ENCODE data around the gene MRTFA. TPM values are rescaled to one million over a fixed set of nuclear protein-coding genes. Genes with fewer than 3 reads are reported as not detected.

The MRTFA gene
- total RNA-seq, 4 donors from 2014 or later = 46.0 to 408 (median 90.0) TPM

DNA sequence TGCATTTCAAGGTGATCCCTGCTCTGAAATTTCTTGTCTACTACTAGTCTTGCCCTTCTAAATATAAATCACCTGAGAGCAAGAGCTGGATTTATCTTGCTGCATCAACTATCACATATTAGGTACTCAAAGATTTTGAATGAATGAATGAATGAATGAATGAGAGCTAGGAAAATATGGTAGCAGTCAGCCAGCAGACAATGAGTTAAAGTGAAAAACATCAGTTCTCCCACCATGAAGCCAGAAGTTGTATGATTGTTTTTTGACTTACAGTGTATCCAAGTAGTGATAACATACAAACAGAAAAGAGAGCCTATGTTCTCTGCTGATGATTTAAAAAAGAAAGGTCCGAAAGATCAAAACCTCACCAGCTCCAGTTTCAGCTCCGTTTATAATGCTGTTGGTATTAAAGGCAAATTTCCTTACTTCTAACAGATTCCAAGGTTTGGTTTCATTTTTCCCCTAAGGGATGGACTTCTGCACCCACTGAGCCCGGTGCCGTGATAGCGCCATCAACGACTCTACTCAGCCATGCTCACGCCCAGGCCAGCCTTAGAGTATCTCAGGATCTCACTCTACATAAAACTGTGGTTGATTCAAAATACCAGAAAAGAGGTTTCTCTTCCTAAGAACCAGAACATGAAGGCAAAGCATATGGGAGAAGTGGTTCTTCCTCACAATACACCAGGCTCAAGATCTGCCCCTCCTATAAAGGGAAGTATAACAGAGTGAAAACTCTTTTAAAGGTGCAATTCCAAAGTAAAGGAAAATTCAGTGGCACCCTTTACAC lies 174.1 kb downstream of the MRTFA start:
- WGBS, 2 donors (ENCODE audit: low coverage in 1 of 2) = 66 to 83% methylated on average over 4 to 7 of the region's 7 CpGs
- H3K4me1 ChIP-seq = peaks cover 0 to 6% (median 0%) of the 10 kb centered on the region in 4 donors
- no peaks in the 10 kb centered on the region for H3K9me3 ChIP-seq
- TF ChIP-seq POLR2A (IDR thresholded peaks at IDR 0.05) = no peak
- no peak for TF ChIP-seq EP300 (IDR thresholded peaks at IDR 0.05; ENCODE audit: low read depth)
- no peak for TF ChIP-seq POLR2AphosphoS5 (IDR thresholded peaks at IDR 0.05)
- TF ChIP-seq, protein P1, sequence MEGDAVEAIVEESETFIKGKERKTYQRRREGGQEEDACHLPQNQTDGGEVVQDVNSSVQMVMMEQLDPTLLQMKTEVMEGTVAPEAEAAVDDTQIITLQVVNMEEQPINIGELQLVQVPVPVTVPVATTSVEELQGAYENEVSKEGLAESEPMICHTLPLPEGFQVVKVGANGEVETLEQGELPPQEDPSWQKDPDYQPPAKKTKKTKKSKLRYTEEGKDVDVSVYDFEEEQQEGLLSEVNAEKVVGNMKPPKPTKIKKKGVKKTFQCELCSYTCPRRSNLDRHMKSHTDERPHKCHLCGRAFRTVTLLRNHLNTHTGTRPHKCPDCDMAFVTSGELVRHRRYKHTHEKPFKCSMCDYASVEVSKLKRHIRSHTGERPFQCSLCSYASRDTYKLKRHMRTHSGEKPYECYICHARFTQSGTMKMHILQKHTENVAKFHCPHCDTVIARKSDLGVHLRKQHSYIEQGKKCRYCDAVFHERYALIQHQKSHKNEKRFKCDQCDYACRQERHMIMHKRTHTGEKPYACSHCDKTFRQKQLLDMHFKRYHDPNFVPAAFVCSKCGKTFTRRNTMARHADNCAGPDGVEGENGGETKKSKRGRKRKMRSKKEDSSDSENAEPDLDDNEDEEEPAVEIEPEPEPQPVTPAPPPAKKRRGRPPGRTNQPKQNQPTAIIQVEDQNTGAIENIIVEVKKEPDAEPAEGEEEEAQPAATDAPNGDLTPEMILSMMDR (IDR thresholded peaks at IDR 0.05) = no peak
- H3K36me3 ChIP-seq = no peaks in the 10 kb centered on the region
- H3K27ac ChIP-seq = peak overlapping the region; percentile 38 to 67 (median 62)
- H3K4me3 ChIP-seq = peak overlapping the region in 2 of 4 donors; percentile 1 to 29
- in situ Hi-C loops (cut with MboI; ENCODE audit: low pct_ligation_motif_present in 1 of 4, low pct_unique_long_range_greater_than_20kb in 1 of 4, low sequenced_read_pairs in 3 of 4) (no loop called here), intact Hi-C loops (cut with DNase I; ENCODE audit: low total_unique reads) (no loop called here)
- H3K27me3 ChIP-seq = no peaks in the 10 kb centered on the region
- no peak for DNase-seq

DNA sequence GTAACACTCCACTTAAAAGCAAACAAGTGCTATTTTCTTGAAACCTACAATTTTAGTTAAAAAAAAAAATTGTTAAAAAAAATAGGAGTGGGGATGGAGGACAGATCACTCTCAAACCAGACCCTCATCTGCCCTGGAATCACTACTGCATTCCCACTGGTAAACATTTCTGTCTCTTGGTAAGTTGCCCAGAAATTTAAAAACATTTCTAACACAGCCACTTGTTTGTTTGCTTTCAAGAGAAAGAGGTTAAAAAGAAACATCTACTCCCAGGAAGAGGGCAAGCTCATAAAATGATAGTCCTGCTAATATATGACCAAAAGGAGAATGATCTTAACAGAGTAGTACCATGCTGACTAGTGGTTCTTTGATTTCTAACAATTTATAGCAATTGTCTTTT lies 182.8 kb downstream of the MRTFA start:
- no peak overlapping the region for H3K4me3 ChIP-seq
- intact Hi-C loops (cut with DNase I; ENCODE audit: low total_unique reads) = no loop called here
- in situ Hi-C loops (cut with MboI; ENCODE audit: low pct_ligation_motif_present in 1 of 4, low pct_unique_long_range_greater_than_20kb in 1 of 4, low sequenced_read_pairs in 3 of 4) = no loop called here
- TF ChIP-seq POLR2A (IDR thresholded peaks at IDR 0.05) (no peak), EP300 (IDR thresholded peaks at IDR 0.05; ENCODE audit: low read depth) (no peak), POLR2AphosphoS5 (IDR thresholded peaks at IDR 0.05) (no peak)
- TF ChIP-seq, protein P1 (IDR thresholded peaks at IDR 0.05) = no peak
- no peaks in the 10 kb centered on the region for H3K9me3 ChIP-seq
- H3K4me1 ChIP-seq = peaks cover 5 to 38% (median 13%) of the 10 kb centered on the region in 4 donors
- H3K27me3 ChIP-seq = no peaks in the 10 kb centered on the region
- no peak overlapping the region for H3K27ac ChIP-seq
- no peak for DNase-seq
- H3K36me3 ChIP-seq = no peaks in the 10 kb centered on the region

DNA sequence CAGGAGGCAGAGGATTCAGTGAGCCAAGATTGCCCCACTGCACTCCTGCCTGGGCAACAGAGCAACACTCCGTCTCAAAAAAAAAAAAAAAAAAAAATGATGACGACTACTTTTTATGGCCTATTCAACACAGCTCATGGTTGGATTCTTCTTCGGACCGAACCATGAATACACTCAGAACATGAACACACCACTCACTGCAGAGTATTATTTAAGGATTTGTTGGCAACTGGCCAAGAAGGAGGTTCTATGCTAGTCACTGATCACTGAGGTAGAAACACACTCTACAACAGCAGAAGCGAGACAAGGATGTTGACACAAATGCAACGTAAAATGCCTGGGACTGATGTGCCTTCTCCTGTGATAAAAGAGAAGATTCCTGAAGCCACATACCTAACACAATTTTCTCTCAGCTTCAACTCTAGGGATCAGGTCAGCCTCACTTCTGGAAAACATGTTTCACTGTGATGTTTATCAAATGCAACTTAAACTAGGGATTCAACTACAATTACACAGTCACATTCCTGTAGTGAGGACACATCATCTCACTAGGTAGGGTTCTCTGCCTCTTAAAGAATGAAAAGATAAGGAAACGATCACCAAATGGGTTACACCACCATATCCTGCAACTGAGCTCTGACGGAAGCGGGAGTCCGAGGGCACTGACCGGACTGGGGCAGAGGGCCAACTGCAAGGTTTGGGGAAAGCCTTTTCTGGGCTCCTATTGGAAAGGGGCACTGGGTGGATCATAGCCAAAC lies 183.6 kb downstream of the MRTFA start:
- intact Hi-C loops (cut with DNase I; ENCODE audit: low total_unique reads) = no loop called here
- no peaks in the 10 kb centered on the region for H3K27me3 ChIP-seq

GRCh38 chr22:40451210-40451609 lies 185.3 kb downstream of the MRTFA start:
- Histone ChIP-seq H3K36me3 (no peaks in the 10 kb centered on the region), H3K4me3 (no peak overlapping the region), H3K9me3 (no peaks in the 10 kb centered on the region), H3K27ac (no peak overlapping the region), H3K27me3 (no peaks in the 10 kb centered on the region), H3K4me1 (peaks cover 5 to 42% (median 13%) of the 10 kb centered on the region in 4 donors)
- 59 to 67% methylated on average over 4 to 8 of the region's 8 CpGs for WGBS, 2 donors (ENCODE audit: low coverage in 1 of 2)
- no peak for TF ChIP-seq POLR2AphosphoS5 (IDR thresholded peaks at IDR 0.05)
- TF ChIP-seq, protein P1 (IDR thresholded peaks at IDR 0.05) = no peak
- no peak for TF ChIP-seq POLR2A (IDR thresholded peaks at IDR 0.05)
- in situ Hi-C loops (cut with MboI; ENCODE audit: low pct_ligation_motif_present in 1 of 4, low pct_unique_long_range_greater_than_20kb in 1 of 4, low sequenced_read_pairs in 3 of 4) (no loop called here), intact Hi-C loops (cut with DNase I; ENCODE audit: low total_unique reads) (no loop called here)
- DNase-seq = no peak

More for the DNA sequence above, 183.6 kb downstream of the MRTFA start:
- Histone ChIP-seq H3K4me1 (peaks cover 5 to 42% (median 13%) of the 10 kb centered on the region in 4 donors), H3K36me3 (no peaks in the 10 kb centered on the region), H3K4me3 (no peak overlapping the region), H3K27ac (peak overlapping the region in 1 of 4 donors; percentile 2), H3K9me3 (no peaks in the 10 kb centered on the region)
- in situ Hi-C loops (cut with MboI; ENCODE audit: low pct_ligation_motif_present in 1 of 4, low pct_unique_long_range_greater_than_20kb in 1 of 4, low sequenced_read_pairs in 3 of 4) = no loop called here
- TF ChIP-seq, protein P1 (IDR thresholded peaks at IDR 0.05) = no peak
- no peak for TF ChIP-seq POLR2AphosphoS5 (IDR thresholded peaks at IDR 0.05)
- no peak for TF ChIP-seq EP300 (IDR thresholded peaks at IDR 0.05; ENCODE audit: low read depth)
- TF ChIP-seq POLR2A (IDR thresholded peaks at IDR 0.05) = no peak
- 81 to 82% methylated on average over 7 to 11 of the region's 11 CpGs for WGBS, 2 donors (ENCODE audit: low coverage in 1 of 2)
- DNase-seq = no peak
